ENCODE results near the gene OR52I2.
A peak's percentile ranks its signal among the peaks of the same experiment; 100 is the strongest.

OR52I2 gene

GRCh38 chr11:4589017-4589416 lies 7.5 kb downstream of the OR52I2 start:
- H3K27me3 Mint-ChIP-seq: peaks cover 5% of the 10 kb centered on the region
- peaks cover 2% of the 10 kb centered on the region for H3K36me3 Mint-ChIP-seq
- no peak overlapping the region for H3K27ac Mint-ChIP-seq
- no peak overlapping the region for H3K4me3 Mint-ChIP-seq
- H3K9me3 Mint-ChIP-seq: no peaks in the 10 kb centered on the region
- no peaks in the 10 kb centered on the region for H3K4me1 Mint-ChIP-seq

GRCh38 chr11:4593739-4594138 lies 12.2 kb downstream of the OR52I2 start, which contains the start of gene OR52I1:
OR52I1 (plus strand) TSS chr11:4594039; CDS start chr11:4594039, 0 bp downstream.
- Mint-ChIP-seq H3K4me1 (no peaks in the 10 kb centered on the region), H3K9me3 (no peaks in the 10 kb centered on the region), H3K4me3 (no peak within 1 kb of the TSS), H3K27ac (no peak within 1 kb of the TSS), H3K36me3 (peaks cover 11% of the 10 kb centered on the region), H3K27me3 (no peaks in the 10 kb centered on the region)

- peaks cover 58% of the 10 kb centered on the region for H3K4me1 Mint-ChIP-seq
- H3K27ac Mint-ChIP-seq: no peak overlapping the region
- peaks cover 7% of the 10 kb centered on the region for H3K36me3 Mint-ChIP-seq
- no peaks in the 10 kb centered on the region for H3K9me3 Mint-ChIP-seq
- H3K27me3 Mint-ChIP-seq: no peaks in the 10 kb centered on the region
- H3K4me3 Mint-ChIP-seq: no peak overlapping the region
These were observed 23.5 kb downstream of the OR52I2 start for GRCh38 chr11:4605057-4605456.

GRCh38 chr11:4606231-4607015 lies 24.9 kb downstream of the OR52I2 start:
- H3K36me3 Mint-ChIP-seq: peaks cover 4% of the 10 kb centered on the region
- no peaks in the 10 kb centered on the region for H3K27me3 Mint-ChIP-seq
- no peak overlapping the region for H3K27ac Mint-ChIP-seq

GRCh38 chr11:4607096-4607495 lies 25.6 kb downstream of the OR52I2 start:
- peak overlapping the region; percentile 80 for H3K27ac Mint-ChIP-seq
- H3K27me3 Mint-ChIP-seq: no peaks in the 10 kb centered on the region
- H3K9me3 Mint-ChIP-seq: no peaks in the 10 kb centered on the region
- peaks cover 3% of the 10 kb centered on the region for H3K36me3 Mint-ChIP-seq
- peak overlapping the region; percentile 92 for H3K4me3 Mint-ChIP-seq
- peaks cover 65% of the 10 kb centered on the region for H3K4me1 Mint-ChIP-seq

More at GRCh38 chr11:4606231-4607015, 24.9 kb downstream of the OR52I2 start:
- peak overlapping the region; percentile 92 for H3K4me3 Mint-ChIP-seq
- peaks cover 65% of the 10 kb centered on the region for H3K4me1 Mint-ChIP-seq
- no peaks in the 10 kb centered on the region for H3K9me3 Mint-ChIP-seq

GRCh38 chr11:4607781-4608666 lies 26.5 kb downstream of the OR52I2 start, which contains the start of gene TRIM68:
TRIM68 (minus strand) TSS chr11:4608231; CDS start chr11:4605504, 2,727 bp downstream.
- Mint-ChIP-seq H3K4me3 (peak within 1 kb of the TSS; percentile 92), H3K36me3 (peaks cover 2% of the 10 kb centered on the region), H3K9me3 (no peaks in the 10 kb centered on the region), H3K4me1 (peaks cover 65% of the 10 kb centered on the region), H3K27me3 (no peaks in the 10 kb centered on the region), H3K27ac (peak within 1 kb of the TSS; percentile 80)

- Mint-ChIP-seq H3K36me3 (no peaks in the 10 kb centered on the region), H3K4me3 (peak overlapping the region; percentile 71), H3K27ac (peak overlapping the region; percentile 73), H3K4me1 (peaks cover 49% of the 10 kb centered on the region), H3K27me3 (peaks cover 3% of the 10 kb centered on the region), H3K9me3 (no peaks in the 10 kb centered on the region)
These were observed 28.9 kb downstream of the OR52I2 start for GRCh38 chr11:4610258-4610935.

- Mint-ChIP-seq H3K4me3 (no peak overlapping the region), H3K27ac (no peak overlapping the region), H3K27me3 (peaks cover 3% of the 10 kb centered on the region), H3K4me1 (peaks cover 33% of the 10 kb centered on the region), H3K9me3 (no peaks in the 10 kb centered on the region), H3K36me3 (no peaks in the 10 kb centered on the region)
These were observed 30.4 kb downstream of the OR52I2 start for GRCh38 chr11:4611986-4612385.

- no peak overlapping the region for H3K27ac Mint-ChIP-seq
These were observed 34.4 kb downstream of the OR52I2 start for GRCh38 chr11:4615856-4616444.

GRCh38 chr11:4619514-4619913 lies 38.0 kb downstream of the OR52I2 start:
- H3K27ac Mint-ChIP-seq: no peak overlapping the region
- H3K27me3 Mint-ChIP-seq: peaks cover 7% of the 10 kb centered on the region
- no peaks in the 10 kb centered on the region for H3K4me1 Mint-ChIP-seq
- H3K36me3 Mint-ChIP-seq: peaks cover 3% of the 10 kb centered on the region
- no peak overlapping the region for H3K4me3 Mint-ChIP-seq
- H3K9me3 Mint-ChIP-seq: no peaks in the 10 kb centered on the region

More at GRCh38 chr11:4615856-4616444, 34.4 kb downstream of the OR52I2 start:
- H3K4me1 Mint-ChIP-seq: no peaks in the 10 kb centered on the region
- H3K27me3 Mint-ChIP-seq: peaks cover 3% of the 10 kb centered on the region
- H3K9me3 Mint-ChIP-seq: no peaks in the 10 kb centered on the region
- H3K4me3 Mint-ChIP-seq: no peak overlapping the region
- no peaks in the 10 kb centered on the region for H3K36me3 Mint-ChIP-seq

GRCh38 chr11:4626207-4627099 lies 44.9 kb downstream of the OR52I2 start:
- peaks cover 37% of the 10 kb centered on the region for H3K27me3 Mint-ChIP-seq
- H3K4me3 Mint-ChIP-seq: no peak overlapping the region
- peak overlapping the region; percentile 57 for H3K27ac Mint-ChIP-seq

GRCh38 chr11:4636136-4636535 lies 54.6 kb downstream of the OR52I2 start:
- H3K4me1 Mint-ChIP-seq: no peaks in the 10 kb centered on the region
- peaks cover 7% of the 10 kb centered on the region for H3K27me3 Mint-ChIP-seq
- H3K9me3 Mint-ChIP-seq: no peaks in the 10 kb centered on the region
- H3K36me3 Mint-ChIP-seq: no peaks in the 10 kb centered on the region
- H3K27ac Mint-ChIP-seq: no peak overlapping the region
- no peak overlapping the region for H3K4me3 Mint-ChIP-seq

More at GRCh38 chr11:4626207-4627099, 44.9 kb downstream of the OR52I2 start:
- H3K9me3 Mint-ChIP-seq: peaks cover 13% of the 10 kb centered on the region
- no peaks in the 10 kb centered on the region for H3K4me1 Mint-ChIP-seq
- peaks cover 10% of the 10 kb centered on the region for H3K36me3 Mint-ChIP-seq

- Mint-ChIP-seq H3K9me3 (no peaks in the 10 kb centered on the region), H3K36me3 (no peaks in the 10 kb centered on the region)
These were observed 55.6 kb downstream of the OR52I2 start, which contains the start of gene OR51D1 for GRCh38 chr11:4636962-4637661. OR51D1 (plus strand) TSS chr11:4637477; CDS start chr11:4639791, 2,314 bp downstream.

GRCh38 chr11:4637662-4638047 lies 56.1 kb downstream of the OR52I2 start:
- no peaks in the 10 kb centered on the region for H3K36me3 Mint-ChIP-seq
- no peaks in the 10 kb centered on the region for H3K9me3 Mint-ChIP-seq
- H3K27me3 Mint-ChIP-seq: no peaks in the 10 kb centered on the region
- H3K27ac Mint-ChIP-seq: no peak overlapping the region
- H3K4me1 Mint-ChIP-seq: no peaks in the 10 kb centered on the region
- H3K4me3 Mint-ChIP-seq: no peak overlapping the region

More at GRCh38 chr11:4636962-4637661, 55.6 kb downstream of the OR52I2 start, which contains the start of gene OR51D1:
- Mint-ChIP-seq H3K27me3 (no peaks in the 10 kb centered on the region), H3K4me3 (no peak within 1 kb of the TSS), H3K27ac (no peak within 1 kb of the TSS), H3K4me1 (no peaks in the 10 kb centered on the region)
